Measurements from ENCODE around the gene POLE2. TPM values are rescaled to one million over a fixed set of nuclear protein-coding genes. Genes with fewer than 3 reads are reported as not detected.

POLE2 gene
- total and polyA plus RNA-seq, 2 of the 13 experiments (the other 11 are each of a cell fraction or from before 2014, with no cell fraction given), result 16.6 to 37.0 TPM

- Histone ChIP-seq H3K4me2 (ENCODE audit: low read depth, low read length) (peak within 1 kb of the TSS; percentile 73), H3K4me1 (ENCODE audit: insufficient read depth, low read length) (peaks cover 39% of the 10 kb centered on the region), H3K79me2 (ENCODE audit: insufficient read depth, low read length) (no peaks in the 10 kb centered on the region), H2AFZ (ENCODE audit: low read length) (peak within 1 kb of the TSS; percentile 66), H3K4me3 (replicated peaks in 1 of 3; ENCODE audit: insufficient read depth in 1 of 3, low read depth in 2 of 3, low read length in 3 of 3) (peak within 1 kb of the TSS; percentile 67 to 88 (median 75)), H3K27me3 (ENCODE audit: control insufficient read depth in 1 of 2, insufficient read depth in 2 of 2, low read length in 2 of 2) (no peaks in the 10 kb centered on the region; a peak in 1 of 5 replicates), H3K9me3 (ENCODE audit: low read length) (no peaks in the 10 kb centered on the region), H3K36me3 (replicated peaks in 1 of 2; ENCODE audit: control insufficient read depth in 1 of 2, insufficient read depth in 2 of 2, low read length in 2 of 2) (no peaks in the 10 kb centered on the region), H3K9ac (ENCODE audit: insufficient read depth, low read depth, low read length) (peak within 1 kb of the TSS; percentile 88), H3K27ac (ENCODE audit: extremely low read length, insufficient read depth, low read length) (peak within 1 kb of the TSS; percentile 77), H4K20me1 (ENCODE audit: insufficient read depth, low read length) (no peaks in the 10 kb centered on the region)
- intact Hi-C loops (cut with micrococcal nuclease; ENCODE audit: unreplicated experiment), result loop anchor here (2.0 to 5.0 kb wide), 3 partner anchors 51 to 159 kb away; partner anchors contain the start of genes KLHDC2 and NEMF
- CTCF ChIA-PET (ENCODE audit: low intra/inter-chr PET ratio, low total read pairs), result no interaction called here
- DNase-seq (ENCODE audit: low spot score) (peak; percentile 66), FAIRE-seq (no peak), ATAC-seq (peak; percentile 83)
- WGBS (ENCODE audit: low lambda C conversion rate), result under 1% methylated on average over 45 of the region's 88 CpGs
- in situ Hi-C loops (cut with HindIII; ENCODE audit: extremely low pct_ligation_motif_present, low pct_unique_long_range_greater_than_20kb), result loop anchor here (10.0 kb wide), 1 partner anchor 72 kb away; the partner anchor contains the start of gene KLHDC2
- POLR2A ChIA-PET, result interaction anchor here (0.7 to 4.6 kb wide), 7 partner anchors 29 to 167 kb away, joined by 3 to 64 read pairs (median 3); partner anchors contain the start of genes KLHDC2 and NEMF
- BruUV-seq (replicated peaks), result TSS peak; percentile 80
- 0 out of 2 replicates have a peak, but pooled peaks have one; percentile 53 for TF ChIP-seq ZNF264 (CRISPR knock-in tag; IDR thresholded peaks at IDR 0.05)
- TF ChIP-seq KIAA2018 (CRISPR knock-in tag; IDR thresholded peaks at IDR 0.05; ENCODE audit: borderline replicate concordance), result no peak
- TF ChIP-seq RNF219 (CRISPR knock-in tag; IDR thresholded peaks at IDR 0.05), result no peak
- TF ChIP-seq ARID5B (CRISPR knock-in tag; IDR thresholded peaks at IDR 0.05), result peak; percentile 74
- peak; percentile 72; the same call in 1 of the 2 replicates for TF ChIP-seq ZNF556 (CRISPR knock-in tag; IDR thresholded peaks at IDR 0.05; ENCODE audit: borderline replicate concordance)
- TF ChIP-seq ZNF547 (CRISPR knock-in tag; IDR thresholded peaks at IDR 0.05), result peak; percentile 75; the same call in 1 of the 2 replicates
- TF ChIP-seq BRCA1 (CRISPR knock-in tag; IDR thresholded peaks at IDR 0.05), result no peak
Observed at GRCh38 chr14:49692811-49693734, 5.1 kb upstream of the POLE2 start, which contains the start of gene KLHDC1. TSS of gene KLHDC1 (plus strand) at chr14:49693120. CDS start at chr14:49693195, 75 bp downstream.
